Loucy (cell line): ENCODE measurements around the gene OR4E2.

ENCODE experiments used
- CTCF ChIP-seq: fragments of 200-600 bp; sonication (generic); conservative IDR thresholded peaks from 2 replicates; pipeline ENCODE4 v1.5.1; 2014; ENCODE audit warnings: mild to moderate bottlenecking, antibody characterized with exemption, low read length
- EZH2phosphoT487 ChIP-seq: fragments of 200-600 bp; IDR thresholded peaks from 2 replicates; pipeline ENCODE4 v1.6.1; 2018; ENCODE audit warnings: antibody characterized with exemption, mild to moderate bottlenecking, moderate library complexity, borderline replicate concordance

DNA sequence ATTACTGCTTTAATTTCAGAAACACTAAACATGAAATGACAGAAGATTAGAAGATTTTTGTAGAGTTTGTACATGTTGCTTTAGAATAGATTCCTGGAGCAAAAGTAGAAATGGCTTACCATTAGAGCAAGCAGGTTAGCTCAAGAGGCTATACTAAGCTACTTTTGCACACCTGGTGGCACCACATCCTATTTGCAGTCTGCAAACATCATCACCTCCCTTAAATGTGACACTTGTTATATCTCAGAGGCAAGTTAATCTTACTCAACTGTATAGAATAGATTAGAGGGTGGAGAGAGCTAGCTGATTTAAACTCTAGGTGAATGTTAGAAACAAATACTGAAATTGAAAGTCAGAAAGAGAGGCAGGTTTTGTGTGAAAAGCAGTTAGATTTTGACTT lies 50.7 kb downstream of the OR4E2 start:
- TF ChIP-seq CTCF (no peak), EZH2phosphoT487 (no peak)
